CD4-positive, alpha-beta T cell treated with Interleukin-1 beta for 1 hour (primary cell): ENCODE measurements around the gene CHRNA7.
"Not testable (repeated sequence)": the region's sequence is repeated elsewhere in the genome, so short reads cannot be mapped to it uniquely, and the experiment has no call there.

Source experiments
- DNase-seq, 2 donors: peaks; one replicate each; pipeline ENCODE4 v3.0.0-alpha.2; 2020 to 2022

Gene CHRNA7

DNA sequence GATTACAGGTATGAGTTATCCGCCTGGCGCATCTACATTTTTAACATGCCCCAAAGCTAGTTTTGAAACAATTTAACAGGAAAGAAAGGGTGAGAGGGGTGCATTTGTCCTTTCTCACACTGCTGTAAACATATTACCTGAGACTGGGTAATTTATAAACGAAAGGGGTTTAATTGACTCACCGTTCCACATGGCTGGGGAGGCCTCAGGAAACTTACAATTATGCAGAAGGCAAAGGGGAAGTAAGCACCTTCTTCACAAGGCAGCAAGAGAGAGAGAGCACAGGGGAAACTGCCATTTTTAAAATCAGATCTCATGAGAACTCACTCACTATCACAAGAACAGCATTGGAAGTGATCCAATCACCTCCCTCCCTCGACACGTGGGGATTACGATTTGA is 165.9 kb downstream of the CHRNA7 start:
- DNase-seq: not testable (repeated sequence)

DNA sequence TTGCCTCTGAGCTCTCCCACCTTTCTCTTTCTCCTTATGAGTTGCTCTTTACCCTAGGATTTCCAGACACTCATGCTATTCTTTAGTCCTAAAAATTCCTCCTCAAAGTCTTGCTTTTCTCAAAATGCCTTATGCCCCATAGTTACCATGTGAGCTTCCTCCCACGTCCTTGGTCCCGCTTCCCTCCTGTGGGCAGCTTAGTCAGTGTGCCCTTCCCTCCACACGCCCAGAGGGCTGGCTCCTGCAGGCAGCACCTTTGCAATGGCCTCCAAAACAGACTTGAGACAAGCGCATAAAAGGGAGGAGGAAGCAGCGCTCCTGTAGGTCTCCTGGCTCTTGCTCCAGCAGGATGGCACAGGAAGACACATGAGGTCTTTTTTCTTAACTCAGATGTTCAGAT is 168.6 kb downstream of the CHRNA7 start:
- not testable (repeated sequence) for DNase-seq

DNA sequence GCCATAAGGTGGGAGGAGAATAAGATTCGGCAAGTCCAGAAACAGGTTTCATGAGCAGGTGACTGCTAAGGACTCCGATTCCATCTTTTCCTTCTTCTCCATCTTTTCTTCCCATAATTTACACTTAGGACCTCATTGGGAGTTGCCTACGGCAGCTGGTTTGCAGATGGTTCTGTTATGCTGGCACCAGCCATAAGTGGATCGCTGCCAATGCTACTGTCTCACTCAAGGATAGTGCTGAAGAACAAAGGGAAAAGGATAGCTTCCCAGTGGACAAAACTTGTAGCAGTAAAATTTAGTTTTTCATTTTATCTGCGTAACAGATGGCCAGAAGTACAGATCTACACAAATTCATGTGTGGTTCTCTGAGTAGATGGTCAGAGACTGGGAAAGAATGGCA is 178.8 kb downstream of the CHRNA7 start:
- not testable (repeated sequence) for DNase-seq

DNA sequence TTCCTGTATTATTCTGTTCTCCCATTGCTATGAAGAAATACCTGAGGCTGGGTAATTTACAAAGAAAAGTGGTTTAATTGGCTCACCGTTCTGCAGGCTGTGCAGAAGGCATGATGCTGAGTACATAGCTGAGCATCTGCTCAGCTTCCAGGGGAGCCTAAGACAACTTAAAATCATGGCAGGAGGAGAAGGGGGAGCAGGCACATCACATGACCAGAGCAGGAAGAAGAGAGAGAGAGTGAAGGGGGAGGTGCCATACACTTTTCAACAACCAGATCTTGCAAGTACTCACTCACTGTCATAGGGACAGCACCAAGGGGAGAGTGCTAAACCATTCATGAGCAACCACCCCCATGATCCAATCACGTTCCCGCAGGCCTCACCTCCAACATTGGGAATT is 188.4 kb downstream of the CHRNA7 start:
- no peak for DNase-seq
